AG04449 (cell line): ENCODE data around the gene NOB1.

ENCODE experiments used
- CTCF ChIA-PET: fragments of 350-600 bp; formaldehyde crosslinking; extraction: SDS; loops from one replicate; lab custom pipeline; 2021; ENCODE audit warnings: antibody characterized with exemption; lab: Yijun Ruan, JAX
- POLR2A ChIA-PET: fragments of 400-600, 350-600 bp; formaldehyde crosslinking; extraction: SDS; loops from one replicate; lab custom pipeline; 2020; ENCODE audit warnings: antibody characterized with exemption, inconsistent platforms; lab: Yijun Ruan, JAX
- DNase-seq: peaks from one replicate; pipeline ENCODE4 v3.0.0-alpha.2; 2010; ENCODE audit warnings: low read depth, low spot score
- H3K4me3 ChIP-seq: 2 replicates; pipeline ENCODE4 v1.5.1; 2011; ENCODE audit warnings: low read depth, mild to moderate bottlenecking, control low read depth, low read length
- CTCF ChIP-seq: IDR thresholded peaks from one replicate; pipeline ENCODE4 v1.5.1; 2011; ENCODE audit warnings: mild to moderate bottlenecking, moderate library complexity, low read length, control low read depth, inconsistent platforms; ENCODE audit not compliant: insufficient read depth; ENCODE audit errors: missing control alignments

Gene NOB1

GRCh38 chr16:69706256-69706974, 48.3 kb downstream of the NOB1 start:
- CTCF ChIA-PET, result interaction anchor here (0.5 to 2.2 kb wide), 6 partner anchors 33 to 312 kb away, joined by 3 to 11 read pairs (median 4); partner anchors contain the start of gene NOB1
- H3K4me3 ChIP-seq, result no peak overlapping the region
- no peak for DNase-seq

GRCh38 chr16:69703638-69704037, 51.1 kb downstream of the NOB1 start:
- TF ChIP-seq CTCF, result no peak
- no peak overlapping the region for H3K4me3 ChIP-seq
- ChIA-PET POLR2A (interaction anchor here (0.7 kb wide), 1 partner anchor 66 kb away, joined by 3 read pairs; no protein-coding TSS in a partner anchor), CTCF (interaction anchor here (0.8 to 4.2 kb wide), 8 partner anchors 9 to 308 kb away, joined by 3 to 27 read pairs (median 4); partner anchors contain the start of gene NOB1)
- no peak for DNase-seq

More at GRCh38 chr16:69706256-69706974, 48.3 kb downstream of the NOB1 start:
- no peak for TF ChIP-seq CTCF
- POLR2A ChIA-PET, result interaction anchor here (1.1 kb wide), 1 partner anchor 20 kb away, joined by 4 read pairs; the partner anchor contains the start of gene NQO1

- ChIA-PET POLR2A (no interaction called here), CTCF (interaction anchor here (1.1 to 4.2 kb wide), 3 partner anchors 8 to 306 kb away, joined by 3 to 27 read pairs (median 22); partner anchors contain the start of gene NOB1)
- H3K4me3 ChIP-seq, result no peak overlapping the region
- no peak for DNase-seq
- TF ChIP-seq CTCF, result no peak
Observed at GRCh38 chr16:69701866-69702265, 52.9 kb downstream of the NOB1 start.

- CTCF ChIA-PET, result interaction anchor here (1.1 to 4.2 kb wide), 4 partner anchors 7 to 306 kb away, joined by 3 to 27 read pairs (median 16); partner anchors contain the start of gene NOB1
- POLR2A ChIA-PET, result no interaction called here
- H3K4me3 ChIP-seq, result no peak overlapping the region
- no peak for TF ChIP-seq CTCF
- DNase-seq, result no peak
Observed at GRCh38 chr16:69701452-69701851, 53.3 kb downstream of the NOB1 start.

GRCh38 chr16:69699915-69700314, 54.8 kb downstream of the NOB1 start:
- TF ChIP-seq CTCF, result no peak
- no peak overlapping the region for H3K4me3 ChIP-seq
- ChIA-PET POLR2A (no interaction called here), CTCF (interaction anchor here (1.3 to 2.2 kb wide), 2 partner anchors 9 to 305 kb away, joined by 7 to 9 read pairs; no protein-coding TSS in a partner anchor)
- no peak for DNase-seq

GRCh38 chr16:69698404-69698803, 56.3 kb downstream of the NOB1 start:
- CTCF ChIA-PET, result interaction anchor here (0.9 to 1.8 kb wide), 2 partner anchors 10 to 302 kb away, joined by 3 to 9 read pairs; no protein-coding TSS in a partner anchor
- no peak for DNase-seq
- no peak for TF ChIP-seq CTCF
- POLR2A ChIA-PET, result no interaction called here
- H3K4me3 ChIP-seq, result no peak overlapping the region
